Suprapubic skin (tissue), 4 donors: ENCODE results near the gene SIRT5. TPM values are rescaled to one million over a fixed set of nuclear protein-coding genes. Genes with fewer than 3 reads are reported as not detected.

Source experiments
- DNase-seq, 2 donors: peaks; one replicate each; pipeline ENCODE4 v3.0.0-alpha.2; 2019; ENCODE audit warnings: low spot score in 2 of 2
- H3K27ac ChIP-seq: fragments of 200-600 bp; sonication (generic); one replicate; pipeline ENCODE4 v1.5.1; 2019
- H3K27me3 ChIP-seq: fragments of 200-600 bp; sonication (generic); one replicate; pipeline ENCODE4 v1.5.1; 2019
- H3K36me3 ChIP-seq: fragments of 200-600 bp; sonication (generic); one replicate; pipeline ENCODE4 v1.5.1; 2019
- H3K4me1 ChIP-seq: fragments of 200-600 bp; sonication (generic); one replicate; pipeline ENCODE4 v1.5.1; 2019
- H3K4me3 ChIP-seq: fragments of 200-600 bp; sonication (generic); one replicate; pipeline ENCODE4 v1.5.1; 2019; ENCODE audit warnings: mild to moderate bottlenecking
- H3K9me3 ChIP-seq: fragments of 200-600 bp; sonication (generic); one replicate; pipeline ENCODE4 v1.5.1; 2019
- EP300 ChIP-seq: sonication (generic); formaldehyde crosslinking; IDR thresholded peaks from one replicate; pipeline ENCODE4 v1.6.1; 2017; ENCODE audit warnings: antibody characterized with exemption
- POLR2A ChIP-seq, 2 donors: fragments of 450-650 bp; IDR thresholded peaks; one replicate each; pipeline ENCODE4 v1.6.1; 2017; ENCODE audit warnings: antibody characterized with exemption in 2 of 2, mild to moderate bottlenecking in 2 of 2, moderate library complexity in 2 of 2
- POLR2AphosphoS5 ChIP-seq, 3 donors: sonication (generic); formaldehyde crosslinking; IDR thresholded peaks; one replicate each; pipeline ENCODE4 v1.6.1; 2017; ENCODE audit warnings: antibody characterized with exemption in 3 of 3
- WGBS: methylation state at CpG from one replicate; pipeline ENCODE4 v1.1.5; 2018; 5-methylcytosine and 5-hydroxymethylcytosine counted together
- total RNA-seq, 4 donors: library from RNA; depleted of rRNA; stranded (reverse); fragments of >200 nt; gene quantifications; one replicate each; pipeline ENCODE4 v1.1.0, GENCODE V29; 2016
- TF ChIP-seq, protein P1 (sequence below), 2 donors: fragments of 200-600 bp in 1 of 2; fragments of 450-650 bp in 1 of 2; sonication (generic) in 1 of 2; IDR thresholded peaks; one replicate each; pipeline ENCODE4 v1.5.1; 2016 to 2019; ENCODE audit warnings: antibody characterized with exemption in 2 of 2, mild to moderate bottlenecking in 1 of 2, moderate library complexity in 1 of 2

SIRT5 gene
- total RNA-seq, 4 donors from 2014 or later, result 5.7 to 17.8 (median 8.7) TPM

DNA sequence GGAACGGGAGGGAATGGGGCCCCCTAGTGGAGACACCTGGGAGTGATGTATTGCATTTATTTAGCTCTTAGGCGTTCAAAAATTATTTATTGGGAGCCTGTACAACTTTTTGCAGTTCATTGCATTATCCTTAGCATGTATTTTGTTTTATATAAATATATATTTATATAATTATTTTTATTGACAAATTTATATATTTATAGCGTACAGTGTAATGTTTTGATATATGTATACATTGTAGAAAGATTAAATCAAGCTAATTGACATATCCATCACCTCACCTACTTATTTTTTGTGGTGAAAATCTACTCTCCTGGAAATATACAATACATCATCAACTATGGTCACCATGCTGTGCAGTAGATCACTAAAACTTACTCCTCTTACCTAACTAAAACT is 975 bp downstream of the SIRT5 start:
- TF ChIP-seq POLR2A (IDR thresholded peaks at IDR 0.05) (no peak), POLR2AphosphoS5 (IDR thresholded peaks at IDR 0.05) (no peak)
- TF ChIP-seq, protein P1, sequence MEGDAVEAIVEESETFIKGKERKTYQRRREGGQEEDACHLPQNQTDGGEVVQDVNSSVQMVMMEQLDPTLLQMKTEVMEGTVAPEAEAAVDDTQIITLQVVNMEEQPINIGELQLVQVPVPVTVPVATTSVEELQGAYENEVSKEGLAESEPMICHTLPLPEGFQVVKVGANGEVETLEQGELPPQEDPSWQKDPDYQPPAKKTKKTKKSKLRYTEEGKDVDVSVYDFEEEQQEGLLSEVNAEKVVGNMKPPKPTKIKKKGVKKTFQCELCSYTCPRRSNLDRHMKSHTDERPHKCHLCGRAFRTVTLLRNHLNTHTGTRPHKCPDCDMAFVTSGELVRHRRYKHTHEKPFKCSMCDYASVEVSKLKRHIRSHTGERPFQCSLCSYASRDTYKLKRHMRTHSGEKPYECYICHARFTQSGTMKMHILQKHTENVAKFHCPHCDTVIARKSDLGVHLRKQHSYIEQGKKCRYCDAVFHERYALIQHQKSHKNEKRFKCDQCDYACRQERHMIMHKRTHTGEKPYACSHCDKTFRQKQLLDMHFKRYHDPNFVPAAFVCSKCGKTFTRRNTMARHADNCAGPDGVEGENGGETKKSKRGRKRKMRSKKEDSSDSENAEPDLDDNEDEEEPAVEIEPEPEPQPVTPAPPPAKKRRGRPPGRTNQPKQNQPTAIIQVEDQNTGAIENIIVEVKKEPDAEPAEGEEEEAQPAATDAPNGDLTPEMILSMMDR (IDR thresholded peaks at IDR 0.05), result peak; percentile 56 to 70
- 25% methylated on average over 3 of the region's 3 CpGs for WGBS

GRCh38 chr6:13576017-13576416 is 1.6 kb downstream of the SIRT5 start:
- DNase-seq, result no peak
- H3K36me3 ChIP-seq, result no peaks in the 10 kb centered on the region
- H3K4me3 ChIP-seq, result no peak overlapping the region
- peaks cover 12% of the 10 kb centered on the region for H3K4me1 ChIP-seq
- 95% methylated on average over 3 of the region's 3 CpGs for WGBS
- no peaks in the 10 kb centered on the region for H3K9me3 ChIP-seq
- H3K27me3 ChIP-seq, result no peaks in the 10 kb centered on the region
- no peak for TF ChIP-seq POLR2A (IDR thresholded peaks at IDR 0.05)
- TF ChIP-seq POLR2AphosphoS5 (IDR thresholded peaks at IDR 0.05), result no peak
- TF ChIP-seq, protein P1 (IDR thresholded peaks at IDR 0.05), result no peak
- TF ChIP-seq EP300, result no peak
- no peak overlapping the region for H3K27ac ChIP-seq

More for the DNA sequence above, 975 bp downstream of the SIRT5 start:
- Histone ChIP-seq H3K27ac (peak overlapping the region; percentile 90), H3K4me1 (peaks cover 12% of the 10 kb centered on the region), H3K4me3 (peak overlapping the region; percentile 74), H3K27me3 (no peaks in the 10 kb centered on the region), H3K9me3 (no peaks in the 10 kb centered on the region), H3K36me3 (no peaks in the 10 kb centered on the region)
- no peak for DNase-seq

DNA sequence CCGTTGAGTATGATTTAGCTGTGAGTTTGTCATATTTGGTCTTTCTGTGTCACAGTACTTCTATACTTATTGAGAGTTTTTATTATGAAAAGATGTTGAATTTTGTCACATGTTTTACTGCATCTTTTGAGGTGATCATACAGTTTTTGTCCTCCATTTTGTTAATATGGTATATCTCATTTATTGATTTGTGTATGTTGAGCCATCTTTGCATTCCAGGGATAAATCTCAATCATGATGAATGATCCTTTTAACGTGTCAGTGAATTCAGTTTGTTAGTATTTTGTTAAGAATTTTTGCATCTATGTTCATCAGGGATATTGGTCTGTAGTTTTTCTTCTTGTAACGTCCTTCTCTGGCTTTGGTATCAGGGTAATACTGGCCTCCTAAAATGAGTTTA is 3.5 kb downstream of the SIRT5 start:
- Histone ChIP-seq H3K36me3 (peaks cover 8% of the 10 kb centered on the region), H3K27ac (no peak overlapping the region), H3K27me3 (no peaks in the 10 kb centered on the region), H3K9me3 (no peaks in the 10 kb centered on the region), H3K4me3 (no peak overlapping the region), H3K4me1 (peaks cover 12% of the 10 kb centered on the region)
- no peak for DNase-seq
- 93% methylated on average over 3 of the region's 3 CpGs for WGBS
- TF ChIP-seq, protein P1 (IDR thresholded peaks at IDR 0.05), result no peak

- H3K4me3 ChIP-seq, result no peak overlapping the region
- H3K4me1 ChIP-seq, result peaks cover 3% of the 10 kb centered on the region
- 78% methylated on average over 1 of the region's 1 CpG for WGBS
- H3K27me3 ChIP-seq, result no peaks in the 10 kb centered on the region
- no peak for DNase-seq
- peaks cover 19% of the 10 kb centered on the region for H3K36me3 ChIP-seq
- TF ChIP-seq POLR2A (IDR thresholded peaks at IDR 0.05), result no peak
- TF ChIP-seq EP300, result no peak
- H3K9me3 ChIP-seq, result no peaks in the 10 kb centered on the region
- no peak overlapping the region for H3K27ac ChIP-seq
These were observed 5.5 kb downstream of the SIRT5 start for GRCh38 chr6:13579911-13580310.

GRCh38 chr6:13581700-13582229 is 7.4 kb downstream of the SIRT5 start:
- H3K27me3 ChIP-seq, result no peaks in the 10 kb centered on the region
- no peaks in the 10 kb centered on the region for H3K4me1 ChIP-seq
- H3K27ac ChIP-seq, result no peak overlapping the region
- H3K9me3 ChIP-seq, result no peaks in the 10 kb centered on the region
- TF ChIP-seq POLR2AphosphoS5 (IDR thresholded peaks at IDR 0.05) (no peak), POLR2A (IDR thresholded peaks at IDR 0.05) (no peak), EP300 (no peak)
- TF ChIP-seq, protein P1 (IDR thresholded peaks at IDR 0.05), result no peak
- no peak overlapping the region for H3K4me3 ChIP-seq
- DNase-seq, result no peak
- H3K36me3 ChIP-seq, result peaks cover 20% of the 10 kb centered on the region
- WGBS, result 96% methylated on average over 9 of the region's 9 CpGs
